CD14-positive monocyte (primary cell): ENCODE measurements around the gene TMEM184A. TPM values are rescaled to one million over a fixed set of nuclear protein-coding genes. Genes with fewer than 3 reads are reported as not detected.

Experiments
- DNase-seq, 3 donors: peaks; one replicate each; pipeline ENCODE4 v3.0.0-alpha.2; 2011 to 2022
- H2AFZ ChIP-seq: 2 replicates; pipeline ENCODE4 v1.6.0; 2012; ENCODE audit warnings: mild to moderate bottlenecking, low read depth, low read length, inconsistent platforms; ENCODE audit not compliant: insufficient read depth, poor library complexity, severe bottlenecking
- H3K27ac ChIP-seq, 2 donors: 1 replicate in 1 of 2; 2 replicates in 1 of 2; pipeline ENCODE4 v1.5.1; 2012 to 2013; ENCODE audit warnings: low read length in 2 of 2, control low read depth in 1 of 2, inconsistent platforms in 1 of 2, low read depth in 1 of 2, mild to moderate bottlenecking in 1 of 2
- H3K27me3 ChIP-seq, 2 donors: one replicate each; pipeline versions ENCODE4 v1.6.0 to v1.6.1; 2011 to 2013; ENCODE audit warnings: low read length in 2 of 2; ENCODE audit not compliant: control insufficient read depth in 2 of 2, insufficient read depth in 2 of 2
- H3K36me3 ChIP-seq, 2 donors: replicated peaks in 1 of 2; 1 replicate in 1 of 2; 2 replicates in 1 of 2; pipeline versions ENCODE4 v1.5.1 to v1.6.1; 2012 to 2013; ENCODE audit warnings: low read length in 2 of 2, control low read depth in 1 of 2, inconsistent platforms in 1 of 2, mild to moderate bottlenecking in 1 of 2; ENCODE audit not compliant: insufficient read depth in 2 of 2, control insufficient read depth in 1 of 2
- H3K4me1 ChIP-seq, 2 donors: 1 replicate in 1 of 2; 2 replicates in 1 of 2; pipeline versions ENCODE4 v1.5.1 to v1.6.1; 2012 to 2013; ENCODE audit warnings: low read length in 2 of 2, control low read depth in 1 of 2, inconsistent platforms in 1 of 2, mild to moderate bottlenecking in 1 of 2, moderate library complexity in 1 of 2; ENCODE audit not compliant: insufficient read depth in 2 of 2, control insufficient read depth in 1 of 2
- H3K4me2 ChIP-seq: replicated peaks from 2 replicates; pipeline ENCODE3; 2012; ENCODE audit warnings: low read length, moderate library complexity, mild to moderate bottlenecking; ENCODE audit not compliant: poor library complexity, severe bottlenecking; ENCODE audit errors: extremely low read depth
- H3K4me3 ChIP-seq, 3 experiments: fragments of 200-600 bp in 1 of 3; sonication (generic) in 1 of 3; replicated peaks in 1 of 3; 1 replicate in 2 of 3; 2 replicates in 1 of 3; pipeline ENCODE4 v1.5.1; 2011 to 2013; ENCODE audit warnings: low read length in 3 of 3, mild to moderate bottlenecking in 3 of 3, control low read depth in 2 of 3, low read depth in 2 of 3, inconsistent platforms in 1 of 3, moderate library complexity in 1 of 3
- H3K79me2 ChIP-seq: 2 replicates; pipeline ENCODE4 v1.6.0; 2012; ENCODE audit warnings: mild to moderate bottlenecking, control low read depth, inconsistent platforms, low read length, moderate library complexity; ENCODE audit not compliant: insufficient read depth
- H3K9ac ChIP-seq: 2 replicates; pipeline ENCODE4 v1.6.0; 2017; ENCODE audit warnings: low read length, mild to moderate bottlenecking; ENCODE audit not compliant: insufficient read depth, poor library complexity, severe bottlenecking
- H3K9me3 ChIP-seq, 2 donors: replicated peaks in 1 of 2; 1 replicate in 1 of 2; 2 replicates in 1 of 2; pipeline versions ENCODE4 v1.5.1 to v1.6.1; 2012 to 2013; ENCODE audit warnings: low read length in 2 of 2, control low read depth in 1 of 2; ENCODE audit not compliant: control insufficient read depth in 1 of 2, insufficient read depth in 1 of 2
- H4K20me1 ChIP-seq: 2 replicates; pipeline ENCODE4 v1.6.0; 2012; ENCODE audit warnings: mild to moderate bottlenecking, low read length, control low read depth, moderate library complexity; ENCODE audit not compliant: insufficient read depth
- H3K27ac Mint-ChIP-seq, 7 donors: one replicate each; pipeline ENCODE4 v1.8.0; 2020; ENCODE audit warnings: mild to moderate bottlenecking in 7 of 7, mixed read lengths in 7 of 7, moderate library complexity in 6 of 7, inconsistent platforms in 2 of 7
- H3K27me3 Mint-ChIP-seq, 3 donors: one replicate each; pipeline ENCODE4 v1.8.0; 2021 to 2022; ENCODE audit warnings: low read depth in 3 of 3, mild to moderate bottlenecking in 3 of 3, mixed read lengths in 3 of 3, moderate library complexity in 3 of 3, inconsistent platforms in 1 of 3
- H3K36me3 Mint-ChIP-seq, 2 donors: one replicate each; pipeline ENCODE4 v1.8.0; 2020; ENCODE audit warnings: mixed read lengths in 2 of 2, inconsistent platforms in 1 of 2, mild to moderate bottlenecking in 1 of 2
- H3K4me1 Mint-ChIP-seq: one replicate; pipeline ENCODE4 v1.8.0; 2020; ENCODE audit warnings: mild to moderate bottlenecking, mixed read lengths
- H3K4me3 Mint-ChIP-seq, 2 donors: one replicate each; pipeline ENCODE4 v1.8.0; 2020; ENCODE audit warnings: mild to moderate bottlenecking in 2 of 2, mixed read lengths in 2 of 2, moderate library complexity in 1 of 2
- H3K9me3 Mint-ChIP-seq, 7 donors: one replicate each; pipeline ENCODE4 v1.8.0; 2020 to 2022; ENCODE audit warnings: mixed read lengths in 7 of 7, mild to moderate bottlenecking in 6 of 7, moderate library complexity in 6 of 7, inconsistent platforms in 2 of 7
- CTCF ChIP-seq: fragments of 200-600 bp; IDR thresholded peaks from one replicate; pipeline ENCODE4 v1.8.0; 2022; ENCODE audit warnings: antibody characterized with exemption, mild to moderate bottlenecking
- WGBS: methylation state at CpG from one replicate; pipeline ENCODE4 v1.1.5; 2013; ENCODE audit warnings: missing lambda C conversion rate; ENCODE audit not compliant: insufficient coverage; 5-methylcytosine and 5-hydroxymethylcytosine counted together
- intact Hi-C, 2 donors: fragments of 100-400 bp; cut with micrococcal nuclease; formaldehyde crosslinking; loops; one replicate each; pipeline versions ENCODE4 v1.15.0 to v1.15.1; 2023
- polyA plus RNA-seq, 3 donors: library from polyadenylated mRNA; depleted of rRNA in 1 of 3; unstranded in 2 of 3; stranded (reverse) in 1 of 3; fragments of 300-500 nt in 2 of 3; fragments of >200 nt in 1 of 3; fragmentation: Illumina TruSeq in 2 of 3; gene quantifications; 1 replicate in 2 of 3; 2 replicates in 1 of 3; pipeline ENCODE4 v1.2.3, GENCODE V29; 2012 to 2021

TMEM184A gene
- polyA plus RNA-seq, 3 donors = not detected

- DNase-seq = peak; percentile 48 to 73 (median 56)
- Mint-ChIP-seq H3K27me3 (peaks cover 2 to 11% (median 5%) of the 10 kb centered on the region in 3 donors), H3K27ac (peak overlapping the region; percentile 76 to 92 (median 88)), H3K4me1 (peaks cover 43% of the 10 kb centered on the region), H3K4me3 (peak overlapping the region; percentile 73 to 84), H3K36me3 (no peaks in the 10 kb centered on the region), H3K9me3 (peaks cover 0 to 5% (median 0%) of the 10 kb centered on the region in 7 donors)
- Histone ChIP-seq H3K4me3 (peak overlapping the region; percentile 2 to 71 (median 27)), H3K27me3 (no peaks in the 10 kb centered on the region), H3K9ac (peak overlapping the region; percentile 68), H3K4me2 (peak overlapping the region; percentile 74), H4K20me1 (no peaks in the 10 kb centered on the region), H3K79me2 (no peaks in the 10 kb centered on the region), H3K36me3 (no peaks in the 10 kb centered on the region), H3K9me3 (no peaks in the 10 kb centered on the region), H3K27ac (peak overlapping the region; percentile 59 to 75), H3K4me1 (peaks cover 40 to 44% of the 10 kb centered on the region in 2 donors), H2AFZ (peak overlapping the region; percentile 94)
- intact Hi-C loops = loop anchor here (2.0 to 10.0 kb wide), 2 partner anchors 19 to 51 kb away; no protein-coding TSS in a partner anchor
- 1% methylated on average over 13 of the region's 20 CpGs for WGBS
- no peak for TF ChIP-seq CTCF
These were observed 42.3 kb downstream of the TMEM184A start for GRCh38 chr7:1513657-1514095.

GRCh38 chr7:1512781-1513656 is 43.0 kb downstream of the TMEM184A start:
- Histone ChIP-seq H3K4me2 (peak overlapping the region; percentile 74), H3K79me2 (no peaks in the 10 kb centered on the region), H3K9ac (peak overlapping the region; percentile 68), H2AFZ (peak overlapping the region; percentile 94), H3K27me3 (no peaks in the 10 kb centered on the region), H4K20me1 (no peaks in the 10 kb centered on the region), H3K4me3 (peak overlapping the region; percentile 2 to 71 (median 27)), H3K4me1 (peaks cover 40 to 44% of the 10 kb centered on the region in 2 donors), H3K27ac (peak overlapping the region; percentile 59 to 75), H3K9me3 (no peaks in the 10 kb centered on the region), H3K36me3 (no peaks in the 10 kb centered on the region)
- peak overlapping the region; percentile 76 to 92 (median 88) for H3K27ac Mint-ChIP-seq
- intact Hi-C loops = loop anchor here (2.0 to 10.0 kb wide), 2 partner anchors 20 to 52 kb away; no protein-coding TSS in a partner anchor
- no peak for TF ChIP-seq CTCF
- under 1% methylated on average over 34 of the region's 35 CpGs for WGBS
- H3K27me3 Mint-ChIP-seq = peaks cover 2 to 11% (median 5%) of the 10 kb centered on the region in 3 donors
- H3K4me1 Mint-ChIP-seq = peaks cover 43% of the 10 kb centered on the region
- H3K36me3 Mint-ChIP-seq = no peaks in the 10 kb centered on the region
- H3K4me3 Mint-ChIP-seq = peak overlapping the region; percentile 73 to 84
- DNase-seq = peak; percentile 86 to 90 (median 87)
- H3K9me3 Mint-ChIP-seq = peaks cover 0 to 4% (median 0%) of the 10 kb centered on the region in 7 donors
